Activated T-helper 9 cell treated with anti-CD3 and anti-CD28 coated beads, Interleukin-2, amount 50 U/mL, for 16 hours (primary cell): ENCODE data around the gene PTPRK.

ENCODE experiments used
- DNase-seq: peaks from one replicate; pipeline ENCODE4 v3.0.0-alpha.2; 2020; ENCODE audit warnings: low read depth

PTPRK gene

DNA sequence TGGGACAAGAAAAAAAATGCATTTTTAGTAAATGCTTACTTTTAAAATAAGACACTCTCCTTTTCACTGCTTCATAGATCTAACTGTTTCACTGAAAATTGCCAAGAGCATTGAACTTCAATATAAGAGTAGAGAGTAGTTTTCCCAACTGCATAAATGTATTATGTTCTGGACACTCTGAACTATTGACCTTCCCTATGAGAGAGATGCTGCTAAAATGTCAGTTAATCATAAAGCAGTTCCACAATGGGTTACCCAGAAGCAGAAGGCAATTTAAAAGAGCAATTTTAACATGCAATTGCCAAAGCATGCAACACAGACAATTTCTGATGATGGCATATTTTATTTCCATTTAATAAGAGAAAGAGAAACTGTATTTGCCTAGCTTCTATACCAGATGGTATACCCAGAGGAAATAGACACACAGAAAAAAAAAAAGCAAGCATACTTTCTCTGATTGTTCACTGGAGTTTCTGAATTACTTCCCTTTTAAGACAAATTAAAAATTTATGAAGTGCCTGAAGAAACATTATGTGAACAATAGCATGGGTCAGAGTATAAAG, 340.4 kb downstream of the PTPRK start:
- DNase-seq = no peak

DNA sequence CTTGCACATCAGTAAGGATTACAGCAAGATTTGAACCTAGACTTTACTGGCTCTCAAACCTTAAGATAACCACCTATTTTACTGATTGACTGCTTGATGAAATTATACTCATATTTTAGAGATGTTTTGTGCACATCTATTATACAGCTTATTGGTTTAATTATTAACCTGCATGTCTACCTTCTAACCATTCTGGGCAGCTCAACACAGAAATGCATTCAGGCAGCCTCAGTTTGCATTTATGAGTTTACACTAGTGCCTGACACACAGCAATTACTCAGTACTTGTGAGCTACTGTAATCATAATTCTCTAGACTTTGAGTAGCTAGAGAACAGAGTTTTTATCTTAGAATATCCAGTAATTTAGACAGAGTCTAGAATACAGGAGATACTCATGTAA, 345.7 kb downstream of the PTPRK start:
- DNase-seq = no peak

DNA sequence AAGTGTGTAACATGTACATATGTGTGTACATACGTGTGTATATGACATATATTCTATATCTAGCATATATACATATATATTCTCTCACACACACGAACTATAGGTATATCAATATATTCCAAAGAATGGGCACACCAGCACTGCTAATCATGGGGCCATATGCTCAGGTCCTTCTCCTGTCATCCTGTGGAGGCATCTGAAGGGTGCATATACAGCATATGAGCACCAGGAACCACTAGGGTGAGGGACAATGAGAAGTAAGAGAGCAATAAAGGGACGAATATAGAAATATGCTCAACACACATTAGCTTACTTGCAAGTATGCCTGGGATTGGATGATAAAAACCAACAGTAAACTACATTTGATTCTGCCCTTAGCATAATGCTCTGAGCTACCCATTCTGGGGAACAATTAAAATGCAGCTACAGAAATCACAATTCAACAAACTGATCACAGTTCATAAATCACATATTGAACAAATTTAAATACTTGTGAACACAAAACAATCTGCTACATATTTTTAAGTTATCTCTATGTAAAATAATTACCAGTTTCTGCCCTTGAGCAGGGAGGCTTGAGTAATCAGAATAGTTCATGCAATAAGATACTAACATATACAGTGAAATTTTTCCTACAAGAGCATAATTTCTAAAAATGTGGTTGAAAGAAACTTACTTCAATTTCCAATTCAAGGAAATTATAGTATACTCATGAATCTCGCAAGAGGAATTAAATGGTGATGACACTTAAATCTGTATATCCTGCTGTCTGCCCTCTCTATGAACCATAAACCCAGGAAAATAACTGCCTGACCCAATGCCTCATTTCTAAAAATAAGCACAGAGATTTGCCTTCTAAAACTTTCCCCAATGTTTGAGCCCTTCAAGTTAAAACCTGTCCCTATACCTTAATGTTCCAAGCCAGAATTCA, 347.4 kb downstream of the PTPRK start:
- no peak for DNase-seq

DNA sequence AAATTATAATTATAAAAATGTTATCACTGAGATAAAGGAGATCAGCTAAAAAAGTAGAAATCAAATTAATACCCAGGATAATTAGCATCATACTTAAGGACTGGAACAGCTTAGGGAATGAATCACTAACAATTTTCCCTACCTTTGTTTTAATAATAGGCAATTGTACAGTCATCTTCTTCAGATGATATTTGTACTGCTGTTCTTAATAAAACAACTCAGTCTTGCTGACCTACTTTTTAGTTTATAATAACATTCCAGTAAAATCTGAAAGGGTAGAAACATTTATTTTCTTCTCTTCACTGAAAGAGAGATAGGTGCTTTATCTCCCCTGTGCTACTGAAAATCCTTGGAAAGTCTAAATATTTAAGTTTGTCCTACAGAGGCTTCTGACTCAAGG, 348.3 kb downstream of the PTPRK start:
- DNase-seq = no peak

DNA sequence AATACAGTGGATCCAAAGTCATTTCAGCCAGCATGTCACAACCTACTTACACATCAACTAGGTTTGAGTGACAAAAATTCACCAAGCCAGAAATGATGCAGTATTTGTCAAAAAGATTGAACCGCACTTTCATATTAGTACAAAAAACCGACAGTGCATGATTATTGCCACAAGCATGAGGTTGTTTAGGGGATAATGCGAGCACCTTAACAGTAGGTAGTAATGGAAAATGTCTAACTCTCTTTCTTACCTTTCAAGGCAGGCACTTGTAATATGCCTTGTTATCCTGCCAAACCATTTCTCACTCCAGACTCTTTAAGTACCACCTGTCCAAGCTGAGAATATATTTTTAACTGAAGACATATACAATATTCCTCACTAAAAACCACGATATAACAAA, 349.2 kb downstream of the PTPRK start:
- DNase-seq = no peak

DNA sequence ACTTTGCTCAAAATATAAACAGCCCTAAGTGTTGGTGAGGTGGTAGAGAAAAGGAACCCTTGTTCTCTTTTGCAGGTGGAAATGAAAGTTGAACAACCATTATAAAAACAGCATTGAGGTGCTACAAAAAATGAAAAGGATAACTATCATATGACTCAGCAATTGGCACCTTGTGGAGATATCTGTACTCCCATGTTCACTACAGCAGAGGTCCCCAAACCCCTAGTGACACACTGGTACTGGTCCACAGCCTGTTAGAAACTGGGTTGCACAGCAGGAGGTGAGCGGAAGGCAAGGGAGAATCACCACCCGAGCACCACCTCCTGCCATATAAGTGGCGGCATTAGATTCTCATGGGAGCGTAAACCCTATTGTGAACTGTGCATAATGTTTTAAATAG, 352.2 kb downstream of the PTPRK start:
- no peak for DNase-seq

DNA sequence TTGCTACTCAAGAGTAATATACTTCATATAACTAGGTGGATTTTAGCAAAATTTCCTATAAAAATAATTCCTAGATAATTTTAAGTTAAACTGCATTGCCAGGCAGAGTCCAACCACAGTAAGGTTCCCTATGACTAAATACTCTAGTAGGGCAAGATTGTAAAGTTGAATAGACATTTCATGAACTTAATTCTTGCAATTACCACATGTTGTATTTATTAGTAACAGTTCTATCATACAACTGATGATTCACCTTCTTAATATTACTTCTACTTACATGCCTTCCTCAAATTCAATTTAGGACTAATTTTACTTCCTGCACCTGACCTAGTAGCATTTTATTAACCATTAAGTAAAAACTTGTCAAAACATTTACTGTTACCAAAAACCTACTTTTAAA, 352.8 kb downstream of the PTPRK start:
- DNase-seq = no peak

DNA sequence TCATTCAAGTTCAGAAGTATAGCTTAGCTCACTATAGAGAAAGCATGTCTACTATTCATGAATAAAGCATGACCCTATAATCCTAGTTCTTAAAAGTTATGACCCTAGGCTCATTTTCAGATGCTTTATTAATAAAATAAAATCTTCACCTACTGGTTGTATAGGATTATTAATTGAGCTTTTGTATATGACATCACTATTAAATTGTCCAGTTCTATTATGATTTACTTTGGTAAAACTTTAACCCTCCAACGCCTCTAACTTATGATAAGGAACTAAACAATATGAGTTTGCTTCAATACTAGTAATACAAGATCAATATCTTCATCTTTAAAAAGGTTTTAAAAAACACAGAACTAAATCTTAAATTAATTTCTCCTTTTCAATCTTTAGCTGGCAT, 356.1 kb downstream of the PTPRK start:
- DNase-seq = no peak

DNA sequence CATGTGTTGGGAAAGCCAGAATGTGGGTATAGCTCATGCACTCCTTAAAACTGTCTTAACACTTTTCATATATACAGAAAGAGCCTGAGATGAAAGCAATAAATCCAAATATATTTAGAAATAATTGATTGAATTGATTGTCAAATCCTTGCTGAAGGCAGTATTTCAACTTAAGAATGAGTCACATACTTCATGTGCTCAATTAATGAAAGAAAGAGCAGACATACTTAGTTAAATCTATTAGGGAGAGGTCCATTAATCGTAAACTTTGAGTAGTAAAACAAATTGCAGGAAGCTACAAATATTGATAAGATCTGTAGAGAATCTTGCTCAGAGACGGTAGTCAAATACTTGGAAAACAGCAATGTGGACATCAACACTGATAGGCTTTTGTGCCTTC, 358.0 kb downstream of the PTPRK start:
- DNase-seq = no peak

DNA sequence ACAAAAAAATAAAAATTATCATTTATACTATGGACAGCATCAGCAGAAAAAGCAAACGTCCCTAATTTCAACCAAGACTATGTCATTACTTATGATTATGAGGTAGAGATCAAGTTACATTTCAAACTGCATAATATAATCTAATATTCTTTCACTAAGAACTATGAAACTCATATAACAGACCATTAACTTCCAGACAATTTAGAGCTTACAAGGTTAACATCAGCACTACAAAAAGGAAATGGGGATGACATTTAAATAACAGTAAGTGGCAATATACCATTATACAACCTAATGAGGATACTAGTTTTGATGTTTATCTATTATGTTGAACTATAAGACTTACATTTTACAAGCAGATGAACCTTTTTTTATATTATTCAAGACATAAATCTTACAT, 358.6 kb downstream of the PTPRK start:
- DNase-seq = no peak

DNA sequence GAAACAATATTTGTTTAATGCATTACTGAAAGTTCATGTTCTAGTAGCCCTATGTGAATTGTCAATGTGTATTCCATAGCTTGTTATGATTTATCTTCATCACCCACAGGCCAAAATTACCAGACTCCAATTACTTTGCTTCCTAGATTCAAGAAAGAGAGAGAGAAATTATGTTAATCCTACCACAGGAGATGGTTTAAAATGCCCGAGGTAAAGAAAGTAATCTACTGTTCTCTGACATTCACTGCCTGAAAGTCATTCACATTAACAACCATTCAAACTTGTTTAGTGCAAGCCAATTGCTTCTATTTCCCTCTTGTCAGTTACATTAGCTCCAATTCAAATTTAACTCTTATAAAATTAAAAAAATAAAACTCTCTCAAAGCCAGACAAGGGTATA, 359.1 kb downstream of the PTPRK start:
- no peak for DNase-seq

DNA sequence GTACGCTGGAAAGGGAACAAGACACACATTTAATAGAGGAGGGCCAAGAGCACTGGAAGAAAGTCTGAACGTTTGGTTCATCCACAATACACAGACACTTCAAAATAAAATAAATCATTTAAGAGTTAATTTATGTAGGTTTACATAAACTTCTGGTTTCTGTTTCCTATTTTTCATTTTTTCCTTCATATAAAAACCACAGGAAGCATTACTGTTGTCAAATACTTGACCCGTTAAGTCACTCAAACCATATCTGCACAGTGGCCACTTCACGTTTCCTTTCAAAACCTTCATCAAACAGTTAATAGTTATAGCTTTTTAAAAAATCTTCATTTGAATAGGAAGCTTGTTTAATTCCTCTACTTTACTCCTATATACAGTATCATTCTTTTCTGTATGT, 361.9 kb downstream of the PTPRK start:
- no peak for DNase-seq

DNA sequence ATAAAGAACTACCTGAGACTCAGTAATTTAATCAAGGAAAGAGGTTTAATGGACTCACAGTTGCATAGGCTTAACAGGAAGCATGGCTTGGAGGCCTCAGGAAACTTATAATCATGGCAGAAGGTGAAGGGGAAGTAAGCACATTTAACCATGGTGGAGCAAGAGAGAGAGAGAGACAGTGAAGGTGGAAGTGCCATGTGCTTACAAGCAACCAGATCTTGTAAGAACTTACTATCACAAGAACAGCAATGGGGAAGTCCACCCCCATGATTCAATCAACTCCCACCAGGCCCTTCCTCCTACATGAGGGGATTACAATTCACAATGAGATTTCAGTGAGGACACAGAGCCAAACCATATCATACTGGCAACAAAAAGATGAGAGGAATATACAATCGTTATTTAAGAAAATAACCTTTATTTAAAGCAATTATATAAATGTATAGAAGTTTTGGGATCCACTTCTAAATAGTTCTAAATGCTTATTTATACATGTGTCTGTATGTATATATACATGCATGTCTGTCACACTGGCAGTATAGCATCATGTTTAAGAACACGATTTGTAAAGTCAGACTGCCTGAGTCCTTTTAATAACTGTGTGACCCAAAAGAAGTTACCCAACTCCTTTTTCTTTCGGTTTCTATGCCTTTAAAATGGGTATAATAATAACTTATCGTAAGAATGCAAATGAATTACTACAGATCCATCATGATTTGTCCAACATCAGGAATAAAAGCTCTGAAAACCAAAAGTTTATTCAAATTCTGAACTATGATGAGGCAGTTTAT, 363.9 kb downstream of the PTPRK start:
- no peak for DNase-seq

DNA sequence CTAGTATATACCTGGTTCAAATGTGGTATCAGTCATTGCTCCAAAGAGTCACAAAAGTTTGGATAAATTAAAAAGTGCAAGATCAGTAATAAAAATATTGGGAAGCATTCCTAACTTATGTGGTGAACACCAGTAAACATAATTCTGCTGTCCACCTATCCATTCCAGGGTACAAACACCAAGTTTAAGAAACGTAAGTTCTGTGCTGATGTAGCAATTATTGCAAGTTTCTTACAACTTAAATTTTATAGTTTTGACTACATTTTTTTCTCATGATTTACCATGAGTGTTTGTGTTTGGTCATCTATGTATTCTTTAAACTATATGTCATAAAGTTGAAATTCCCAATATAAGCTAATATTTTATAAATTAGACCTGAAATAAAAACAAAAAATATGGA, 364.6 kb downstream of the PTPRK start:
- DNase-seq = no peak

DNA sequence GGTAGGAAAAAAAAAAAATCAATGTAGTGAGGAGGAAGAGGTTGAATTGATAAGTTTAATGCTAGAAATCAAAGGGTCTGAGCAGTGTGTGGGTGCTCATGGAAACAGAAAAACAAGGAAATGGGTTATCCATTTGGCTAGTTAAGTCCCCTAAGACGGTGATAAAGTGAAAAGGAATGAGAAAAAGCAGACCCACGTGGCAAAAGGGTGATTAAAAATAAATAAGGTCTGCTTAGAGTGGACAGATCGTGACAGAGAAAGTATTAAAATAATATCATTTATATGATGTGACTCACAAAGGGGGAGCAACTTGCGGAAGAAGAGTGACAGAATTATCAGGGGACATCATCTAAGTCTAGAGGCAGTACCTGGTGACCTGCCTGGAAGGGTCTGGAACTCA, 367.8 kb downstream of the PTPRK start:
- DNase-seq = no peak

DNA sequence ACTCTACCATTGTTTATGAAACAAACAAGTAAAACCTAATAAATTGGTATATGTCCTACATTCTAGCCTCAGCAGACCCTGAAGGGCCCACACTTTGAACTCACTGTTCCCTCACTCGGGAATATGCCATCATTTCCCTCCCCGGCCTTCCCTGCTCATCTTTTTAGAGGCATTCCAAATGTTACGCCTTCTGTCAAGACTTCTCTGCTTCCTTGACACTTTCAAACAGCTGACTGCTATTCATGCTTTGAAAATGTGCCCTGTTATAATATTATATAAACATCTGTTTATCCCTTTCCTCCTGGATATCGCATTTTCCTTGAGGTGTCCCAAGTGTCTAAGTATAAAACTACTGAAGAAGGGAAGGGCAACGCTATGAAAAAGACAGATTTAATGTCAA, 370.0 kb downstream of the PTPRK start:
- no peak for DNase-seq

DNA sequence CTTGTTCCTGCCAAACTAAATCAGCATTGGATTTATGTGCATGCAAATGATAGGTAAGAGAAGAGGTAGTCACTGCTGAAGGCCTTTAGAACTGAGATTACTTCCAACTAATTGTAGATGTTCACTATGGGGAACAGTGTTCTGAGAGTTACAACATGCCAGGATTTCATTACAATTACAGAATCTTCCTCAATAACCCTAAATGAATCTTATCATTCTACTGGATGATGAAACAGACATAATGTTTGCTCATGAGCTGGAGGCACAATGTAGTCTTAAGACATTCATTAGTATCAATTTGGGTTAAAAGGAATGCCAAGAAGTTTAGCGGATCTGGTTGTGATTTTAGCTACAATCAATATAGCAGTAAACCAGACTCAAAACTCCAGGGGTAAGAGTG, 370.6 kb downstream of the PTPRK start:
- no peak for DNase-seq

DNA sequence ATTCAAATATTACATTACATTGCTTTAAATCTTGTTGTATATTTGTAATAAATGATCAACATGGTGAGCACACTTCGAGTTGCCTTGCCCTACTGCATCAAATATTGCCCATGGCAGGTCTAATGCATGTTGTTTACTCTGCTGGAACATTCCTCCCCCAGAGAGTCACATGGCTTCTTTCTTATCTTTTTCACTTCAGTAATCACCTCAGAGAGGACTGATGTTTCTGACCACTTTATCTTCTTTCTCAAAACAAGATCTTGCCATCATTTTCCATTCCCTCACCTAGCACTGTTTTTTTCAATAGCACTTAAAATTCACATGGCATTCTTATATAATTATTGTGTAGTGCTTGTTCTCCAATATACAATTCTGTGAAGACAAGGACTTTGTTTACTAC, 376.1 kb downstream of the PTPRK start:
- DNase-seq = no peak

DNA sequence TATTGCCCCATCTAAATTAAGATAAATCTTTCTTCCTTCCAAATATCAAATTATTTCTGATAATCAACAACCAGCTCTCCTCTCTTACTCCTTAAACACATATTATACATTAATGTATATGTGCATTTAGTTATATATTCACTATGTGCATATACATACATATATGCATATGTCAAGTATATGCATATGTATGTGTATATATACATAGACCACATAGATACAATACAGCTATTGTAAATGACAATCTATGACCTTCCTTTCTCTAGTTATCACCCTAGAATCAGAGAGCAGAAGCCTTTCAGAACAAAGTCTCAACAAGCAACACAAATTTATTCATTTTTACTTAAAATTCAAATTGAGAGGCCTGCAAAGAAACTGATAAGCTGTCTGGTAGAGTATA, 378.5 kb downstream of the PTPRK start:
- DNase-seq = no peak

DNA sequence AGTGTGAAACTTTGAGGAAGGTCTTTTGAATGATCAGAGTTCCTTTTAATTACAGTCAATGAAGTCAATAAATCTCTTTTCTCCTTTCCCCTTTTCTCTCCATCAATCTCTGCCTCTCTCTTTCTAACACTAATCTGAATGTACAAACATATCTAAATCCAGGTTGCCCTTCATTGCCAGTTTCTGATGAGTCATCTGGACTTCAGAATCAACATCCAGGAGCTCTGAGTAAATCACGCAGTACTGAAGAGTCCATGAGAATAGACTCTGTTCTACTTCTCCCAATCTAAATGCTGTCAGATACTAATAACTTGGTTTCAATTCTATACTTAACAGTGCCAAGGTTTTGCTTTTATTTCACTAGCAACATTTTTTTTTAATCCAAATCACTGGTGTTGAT, 380.9 kb downstream of the PTPRK start:
- no peak for DNase-seq

DNA sequence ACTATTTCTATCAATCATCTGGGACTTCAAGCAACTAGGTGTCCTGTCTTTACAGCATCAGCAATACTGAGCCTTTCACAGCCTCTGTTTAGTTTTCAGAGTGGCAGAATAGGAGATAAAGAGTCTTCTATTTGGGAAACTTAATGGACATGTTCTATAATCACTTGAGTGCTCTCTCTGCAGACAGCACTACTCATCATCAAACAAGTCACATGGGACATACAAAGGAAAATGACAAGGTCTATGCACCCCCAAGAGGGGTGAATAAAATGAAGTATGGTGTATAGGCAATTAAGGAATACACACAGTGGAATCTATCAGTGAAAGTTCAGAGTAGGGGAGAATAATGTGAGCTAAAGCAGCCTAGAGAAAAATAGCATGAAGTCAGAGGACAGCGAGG, 381.7 kb downstream of the PTPRK start:
- no peak for DNase-seq

DNA sequence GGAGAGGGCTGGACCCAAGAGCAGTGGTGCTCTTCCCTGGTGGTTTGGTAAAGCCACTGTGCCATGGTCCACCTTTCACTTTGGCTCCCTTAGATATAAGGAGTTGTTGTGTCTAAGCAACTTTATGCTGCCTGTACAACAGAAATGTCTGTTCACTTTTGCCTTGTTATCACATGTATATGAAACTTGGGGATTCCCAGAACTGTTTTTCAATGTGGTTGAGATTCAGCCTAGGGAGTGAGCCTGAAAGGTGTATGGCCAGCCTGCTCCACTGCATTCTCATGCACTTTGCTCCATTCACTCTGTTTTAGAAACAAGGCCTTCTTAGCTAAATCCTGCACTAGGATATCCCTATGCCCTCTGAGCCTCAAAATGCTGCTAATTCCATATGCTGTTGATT, 385.1 kb downstream of the PTPRK start:
- no peak for DNase-seq

DNA sequence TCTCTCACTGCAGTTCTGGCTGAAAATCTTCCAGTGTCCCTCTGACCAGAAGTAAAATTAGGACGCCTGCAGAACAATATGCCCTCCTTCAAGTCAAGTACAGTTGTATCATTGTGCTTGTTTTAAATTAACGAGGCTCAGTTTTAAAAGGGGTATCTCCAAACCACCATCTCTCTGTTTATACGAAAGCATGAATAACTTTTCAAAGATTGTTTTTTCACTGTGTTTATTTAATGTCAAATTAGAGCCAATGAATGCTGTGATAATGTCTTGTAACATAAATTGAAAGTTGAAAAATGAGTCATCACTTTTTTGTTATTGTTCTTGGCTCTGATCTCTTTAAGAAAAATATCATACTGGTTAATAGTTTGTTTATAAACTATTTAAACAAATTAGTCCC, 388.8 kb downstream of the PTPRK start:
- DNase-seq = no peak
